Astrocyte of the cerebellum (primary cell): Measurements from ENCODE around the gene ITGA3.
A peak's percentile ranks its signal among the peaks of the same experiment; 100 is the strongest.

ENCODE experiments used
- DNase-seq: peaks from one replicate; pipeline ENCODE4 v3.0.0-alpha.2; 2011; ENCODE audit warnings: low read depth
- H3K4me3 ChIP-seq: 2 replicates; pipeline ENCODE4 v1.5.1; 2011; ENCODE audit warnings: mild to moderate bottlenecking, low read depth, low read length, moderate library complexity
- CTCF ChIP-seq: IDR thresholded peaks from 2 replicates; pipeline ENCODE4 v1.5.1; 2012; ENCODE audit warnings: low read length, low read depth, moderate library complexity, mild to moderate bottlenecking; ENCODE audit errors: missing control alignments
- in situ Hi-C: cut with HindIII; loops from 2 replicates; pipeline ENCODE4 v1.10.0; 2017; ENCODE audit warnings: low sequenced_read_pairs

ITGA3 gene

GRCh38 chr17:50094753-50095619 lies 39.1 kb downstream of the ITGA3 start, which contains the start of gene PDK2:
PDK2 (plus strand) TSS chr17:50095351; CDS start chr17:50095436, 85 bp downstream.
- TF ChIP-seq CTCF = no peak
- peak within 1 kb of the TSS; percentile 82 for H3K4me3 ChIP-seq
- peak; percentile 88 for DNase-seq
- in situ Hi-C loops = no loop called here

GRCh38 chr17:50095626-50096037 lies 39.7 kb downstream of the ITGA3 start:
- in situ Hi-C loops = no loop called here
- peak overlapping the region; percentile 82 for H3K4me3 ChIP-seq
- no peak for DNase-seq
- TF ChIP-seq CTCF = no peak

GRCh38 chr17:50096092-50096491 lies 40.2 kb downstream of the ITGA3 start:
- DNase-seq = no peak
- in situ Hi-C loops = no loop called here
- no peak for TF ChIP-seq CTCF
- peak overlapping the region; percentile 82 for H3K4me3 ChIP-seq

GRCh38 chr17:50096758-50097157 lies 40.8 kb downstream of the ITGA3 start:
- no peak for DNase-seq
- in situ Hi-C loops = no loop called here
- no peak overlapping the region for H3K4me3 ChIP-seq
- TF ChIP-seq CTCF = no peak

GRCh38 chr17:50097455-50097854 lies 41.5 kb downstream of the ITGA3 start:
- in situ Hi-C loops = no loop called here
- no peak for TF ChIP-seq CTCF
- DNase-seq = no peak
- H3K4me3 ChIP-seq = no peak overlapping the region

GRCh38 chr17:50097926-50098325 lies 42.0 kb downstream of the ITGA3 start:
- H3K4me3 ChIP-seq = no peak overlapping the region
- DNase-seq = no peak
- no peak for TF ChIP-seq CTCF
- in situ Hi-C loops = no loop called here
